DOHH2 (cell line): ENCODE data around the gene P3H3.

Experiments
- H3F3A ChIP-seq: fragments of 200-600 bp; sonication (generic), shearing (Covaris generic); 2 replicates; pipeline ENCODE4 v1.6.0; 2016; ENCODE audit warnings: antibody characterized with exemption, mild to moderate bottlenecking; ENCODE audit not compliant: control insufficient read depth, insufficient read depth
- H3K27ac ChIP-seq: fragments of 200-600 bp; sonication (generic); 2 replicates; pipeline ENCODE4 v1.5.1; 2014; ENCODE audit warnings: low read depth, mild to moderate bottlenecking, low read length, moderate library complexity
- H3K27me3 ChIP-seq: fragments of 200-600 bp; sonication (generic); 2 replicates; pipeline ENCODE4 v1.6.1; 2014; ENCODE audit warnings: mild to moderate bottlenecking, low read length, mixed read lengths; ENCODE audit not compliant: control insufficient read depth
- H3K36me3 ChIP-seq: fragments of 200-600 bp; sonication (generic); 2 replicates; pipeline ENCODE4 v1.6.1; 2014; ENCODE audit warnings: mild to moderate bottlenecking, low read length, moderate library complexity, mixed read lengths; ENCODE audit not compliant: control insufficient read depth
- H3K4me1 ChIP-seq: fragments of 200-600 bp; sonication (generic); 2 replicates; pipeline ENCODE4 v1.6.1; 2014; ENCODE audit warnings: mild to moderate bottlenecking, low read length, mixed read lengths; ENCODE audit not compliant: control insufficient read depth
- H3K4me2 ChIP-seq: fragments of 200-600 bp; sonication (generic); 2 replicates; pipeline ENCODE4 v1.6.0; 2014; ENCODE audit warnings: mild to moderate bottlenecking, low read length, moderate library complexity
- H3K4me3 ChIP-seq: fragments of 200-600 bp; sonication (generic); 2 replicates; pipeline ENCODE4 v1.5.1; 2014; ENCODE audit warnings: mild to moderate bottlenecking, low read length, mixed read lengths
- H3K79me2 ChIP-seq: fragments of 200-600 bp; sonication (generic); 2 replicates; pipeline ENCODE4 v1.6.1; 2014; ENCODE audit warnings: mild to moderate bottlenecking, low read length, mixed read lengths; ENCODE audit not compliant: control insufficient read depth
- H3K9me2 ChIP-seq: fragments of 200-600 bp; sonication (generic); replicated peaks from 2 replicates; pipeline ENCODE4 v1.6.1; 2014; ENCODE audit warnings: mild to moderate bottlenecking, low read length, mixed read lengths; ENCODE audit not compliant: control insufficient read depth
- H3K9me3 ChIP-seq: fragments of 200-600 bp; sonication (generic); 2 replicates; pipeline ENCODE4 v1.6.1; 2014; ENCODE audit warnings: antibody characterized with exemption, low read length, mixed read lengths; ENCODE audit not compliant: control insufficient read depth, insufficient read depth
- H4K20me1 ChIP-seq: fragments of 200-600 bp; sonication (generic); 2 replicates; pipeline ENCODE4 v1.6.0; 2014; ENCODE audit warnings: low read depth, mild to moderate bottlenecking, antibody characterized with exemption, low read length, moderate library complexity; ENCODE audit not compliant: control insufficient read depth, insufficient read depth
- EZH2phosphoT487 ChIP-seq: fragments of 200-600 bp; sonication (generic); IDR thresholded peaks from 2 replicates; pipeline ENCODE4 v1.6.1; 2017; ENCODE audit warnings: borderline replicate concordance, mild to moderate bottlenecking, antibody characterized with exemption, low read length, moderate library complexity, mixed read lengths
- TF ChIP-seq, protein P1 (sequence below): fragments of 200-600 bp; sonication (generic); IDR thresholded peaks from one replicate; pipeline ENCODE4 v1.5.1; 2014; ENCODE audit warnings: antibody characterized with exemption, mild to moderate bottlenecking, low read depth, low read length; ENCODE audit not compliant: poor library complexity, severe bottlenecking

The P3H3 gene

DNA sequence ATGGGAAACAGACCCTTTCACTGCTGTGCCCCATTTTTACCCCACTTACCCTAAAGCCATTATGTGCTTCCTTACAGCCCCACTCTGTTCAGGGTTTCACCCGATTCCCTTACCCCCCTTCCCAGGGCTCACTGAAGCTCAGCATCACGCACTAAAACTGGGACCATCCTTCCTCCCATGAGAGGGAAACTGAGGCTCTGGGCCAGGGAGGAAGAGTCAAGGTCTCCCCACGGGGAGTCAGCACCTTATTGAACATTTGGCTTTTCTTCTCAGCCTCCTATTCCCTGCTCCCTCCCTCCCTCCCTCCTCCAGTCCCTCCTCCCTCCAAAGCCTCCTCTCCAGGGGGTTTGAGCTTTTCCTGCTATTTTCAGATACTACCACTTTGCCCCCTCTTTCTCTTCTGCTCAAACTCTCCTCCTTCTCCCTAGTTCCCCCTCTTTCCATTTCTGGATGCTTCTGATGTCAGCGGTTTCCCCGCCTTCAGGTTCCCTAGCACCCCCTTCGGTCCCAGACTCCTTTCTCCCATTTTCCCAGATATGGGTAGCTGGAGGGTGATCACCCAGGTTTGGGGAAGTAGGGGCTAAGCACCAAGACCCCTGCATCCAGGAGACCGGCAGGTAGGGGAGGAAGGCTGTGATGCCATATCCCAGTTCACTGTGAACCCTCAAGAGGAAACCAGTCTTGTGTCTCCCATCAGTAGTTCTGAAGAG is 5.6 kb upstream of the P3H3 start:
- Histone ChIP-seq H3K4me3 (no peak overlapping the region), H3K9me3 (no peaks in the 10 kb centered on the region)

DNA sequence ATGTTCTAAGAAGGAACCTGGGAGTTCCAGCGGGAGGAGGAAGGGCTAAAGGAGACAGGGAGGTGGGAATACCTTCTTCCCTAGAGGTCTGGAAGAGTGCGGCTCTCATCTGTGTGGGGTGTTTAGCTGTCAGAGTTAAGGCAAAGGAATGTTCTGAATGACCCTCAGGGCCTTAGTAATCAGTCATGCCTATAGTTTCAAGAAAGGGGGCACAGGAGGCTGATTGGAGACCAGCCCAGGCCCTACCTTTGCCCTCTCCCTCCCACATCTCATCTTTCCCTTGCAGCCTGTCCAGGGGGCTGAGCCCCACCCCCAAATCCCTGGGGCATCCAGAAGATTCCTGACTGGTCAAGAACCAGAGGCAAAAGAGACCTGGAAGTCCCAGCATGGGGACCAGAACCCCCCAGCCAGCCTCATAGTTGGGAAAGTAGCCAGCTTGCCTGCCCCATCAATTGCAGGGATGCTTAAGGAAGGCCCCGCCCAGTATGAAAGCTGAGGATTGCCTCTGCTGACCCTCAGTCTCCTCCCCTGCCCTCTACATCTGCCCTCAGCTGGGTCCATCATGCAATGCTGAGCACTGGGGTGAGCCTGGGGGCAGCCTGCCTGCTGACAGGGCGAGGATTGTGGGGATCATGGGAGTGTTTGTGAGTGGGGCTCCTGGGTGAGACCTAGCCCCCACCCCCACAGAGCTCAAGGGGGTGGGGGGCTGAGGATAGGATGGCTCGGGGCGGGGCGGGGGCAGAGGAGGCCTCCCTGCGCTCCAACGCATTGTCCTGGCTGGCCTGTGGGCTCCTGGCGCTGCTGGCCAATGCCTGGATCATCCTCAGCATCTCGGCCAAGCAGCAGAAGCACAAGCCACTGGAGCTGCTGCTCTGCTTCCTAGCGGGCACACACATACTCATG is 4.8 kb upstream of the P3H3 start:
- H3K27me3 ChIP-seq, result peaks cover 82% of the 10 kb centered on the region
- H3K4me2 ChIP-seq, result no peak overlapping the region
- H3F3A ChIP-seq, result no peaks in the 10 kb centered on the region

More for the DNA sequence above, 5.6 kb upstream of the P3H3 start:
- H3K36me3 ChIP-seq, result no peaks in the 10 kb centered on the region
- H3K79me2 ChIP-seq, result no peaks in the 10 kb centered on the region
- no peaks in the 10 kb centered on the region for H3K9me2 ChIP-seq
- H3K27me3 ChIP-seq, result peaks cover 76% of the 10 kb centered on the region
- no peaks in the 10 kb centered on the region for H3F3A ChIP-seq
- no peak overlapping the region for H3K27ac ChIP-seq
- H3K4me1 ChIP-seq, result peaks cover 15% of the 10 kb centered on the region
- TF ChIP-seq, protein P1, sequence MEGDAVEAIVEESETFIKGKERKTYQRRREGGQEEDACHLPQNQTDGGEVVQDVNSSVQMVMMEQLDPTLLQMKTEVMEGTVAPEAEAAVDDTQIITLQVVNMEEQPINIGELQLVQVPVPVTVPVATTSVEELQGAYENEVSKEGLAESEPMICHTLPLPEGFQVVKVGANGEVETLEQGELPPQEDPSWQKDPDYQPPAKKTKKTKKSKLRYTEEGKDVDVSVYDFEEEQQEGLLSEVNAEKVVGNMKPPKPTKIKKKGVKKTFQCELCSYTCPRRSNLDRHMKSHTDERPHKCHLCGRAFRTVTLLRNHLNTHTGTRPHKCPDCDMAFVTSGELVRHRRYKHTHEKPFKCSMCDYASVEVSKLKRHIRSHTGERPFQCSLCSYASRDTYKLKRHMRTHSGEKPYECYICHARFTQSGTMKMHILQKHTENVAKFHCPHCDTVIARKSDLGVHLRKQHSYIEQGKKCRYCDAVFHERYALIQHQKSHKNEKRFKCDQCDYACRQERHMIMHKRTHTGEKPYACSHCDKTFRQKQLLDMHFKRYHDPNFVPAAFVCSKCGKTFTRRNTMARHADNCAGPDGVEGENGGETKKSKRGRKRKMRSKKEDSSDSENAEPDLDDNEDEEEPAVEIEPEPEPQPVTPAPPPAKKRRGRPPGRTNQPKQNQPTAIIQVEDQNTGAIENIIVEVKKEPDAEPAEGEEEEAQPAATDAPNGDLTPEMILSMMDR, result no peak
- no peak for TF ChIP-seq EZH2phosphoT487
- no peaks in the 10 kb centered on the region for H4K20me1 ChIP-seq
- H3K4me2 ChIP-seq, result no peak overlapping the region

DNA sequence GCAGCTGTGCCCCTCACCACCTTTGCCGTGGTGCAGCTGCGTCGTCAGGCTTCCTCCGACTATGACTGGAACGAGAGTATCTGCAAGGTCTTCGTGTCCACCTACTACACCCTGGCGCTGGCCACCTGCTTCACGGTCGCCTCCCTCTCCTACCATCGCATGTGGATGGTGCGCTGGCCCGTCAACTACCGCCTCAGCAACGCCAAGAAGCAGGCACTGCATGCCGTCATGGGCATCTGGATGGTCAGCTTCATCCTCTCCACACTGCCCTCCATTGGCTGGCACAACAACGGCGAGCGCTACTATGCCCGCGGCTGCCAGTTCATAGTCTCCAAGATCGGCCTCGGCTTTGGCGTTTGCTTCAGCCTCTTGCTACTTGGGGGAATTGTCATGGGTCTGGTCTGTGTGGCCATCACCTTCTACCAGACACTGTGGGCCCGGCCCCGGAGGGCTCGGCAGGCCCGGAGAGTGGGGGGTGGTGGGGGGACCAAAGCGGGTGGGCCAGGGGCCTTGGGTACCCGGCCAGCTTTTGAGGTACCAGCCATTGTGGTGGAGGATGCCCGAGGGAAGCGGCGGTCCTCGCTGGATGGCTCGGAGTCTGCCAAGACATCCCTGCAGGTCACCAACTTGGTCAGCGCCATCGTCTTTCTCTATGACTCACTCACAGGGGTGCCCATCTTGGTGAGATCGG is 4.0 kb upstream of the P3H3 start:
- Histone ChIP-seq H3K27ac (no peak overlapping the region), H3K36me3 (no peaks in the 10 kb centered on the region), H4K20me1 (no peaks in the 10 kb centered on the region), H3K79me2 (no peaks in the 10 kb centered on the region), H3K9me2 (no peaks in the 10 kb centered on the region), H3K4me3 (no peak overlapping the region), H3K4me2 (no peak overlapping the region), H3K9me3 (no peaks in the 10 kb centered on the region), H3F3A (no peaks in the 10 kb centered on the region), H3K27me3 (peaks cover 90% of the 10 kb centered on the region), H3K4me1 (peaks cover 28% of the 10 kb centered on the region)
- TF ChIP-seq, protein P1, result no peak
- no peak for TF ChIP-seq EZH2phosphoT487

More for the DNA sequence above, 4.8 kb upstream of the P3H3 start:
- no peak overlapping the region for H3K27ac ChIP-seq
- H3K79me2 ChIP-seq, result no peaks in the 10 kb centered on the region
- no peaks in the 10 kb centered on the region for H4K20me1 ChIP-seq
- no peaks in the 10 kb centered on the region for H3K9me3 ChIP-seq
- H3K4me3 ChIP-seq, result no peak overlapping the region
- no peak for TF ChIP-seq EZH2phosphoT487
- TF ChIP-seq, protein P1, result no peak
- no peaks in the 10 kb centered on the region for H3K9me2 ChIP-seq
- peaks cover 21% of the 10 kb centered on the region for H3K4me1 ChIP-seq
- H3K36me3 ChIP-seq, result no peaks in the 10 kb centered on the region
